B cell (primary cell): ENCODE measurements around the gene INSIG2.

Source experiments
- EZH2 ChIP-seq: IDR thresholded peaks from 2 replicates; pipeline ENCODE4 v1.6.1; 2012; ENCODE audit warnings: borderline replicate concordance, low read depth, mild to moderate bottlenecking, moderate library complexity, low read length; ENCODE audit not compliant: insufficient read depth, poor library complexity, severe bottlenecking
- TF ChIP-seq, protein P1 (sequence below): fragments of 200-600 bp; IDR thresholded peaks from one replicate; pipeline ENCODE4 v1.8.0; 2022; ENCODE audit warnings: antibody characterized with exemption, mild to moderate bottlenecking

DNA sequence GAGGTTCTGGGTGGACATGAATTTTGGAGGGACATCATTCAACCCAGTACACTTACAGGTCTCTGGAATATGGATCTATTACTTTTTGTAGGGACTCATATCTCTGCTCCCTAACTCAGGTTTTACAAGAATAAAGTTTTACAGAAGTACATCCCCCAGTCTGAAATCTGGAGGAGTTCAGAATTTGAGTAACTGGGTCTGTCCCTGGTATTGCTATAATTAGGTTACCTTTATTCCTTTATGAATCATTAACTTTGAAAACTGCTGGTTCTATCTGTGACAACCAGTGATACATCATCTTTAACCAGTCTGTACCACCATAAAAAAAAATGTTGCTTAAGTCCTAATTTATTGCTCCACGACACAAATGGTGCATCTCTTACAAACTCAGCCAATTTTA lies 59.9 kb downstream of the INSIG2 start:
- TF ChIP-seq, protein P1, sequence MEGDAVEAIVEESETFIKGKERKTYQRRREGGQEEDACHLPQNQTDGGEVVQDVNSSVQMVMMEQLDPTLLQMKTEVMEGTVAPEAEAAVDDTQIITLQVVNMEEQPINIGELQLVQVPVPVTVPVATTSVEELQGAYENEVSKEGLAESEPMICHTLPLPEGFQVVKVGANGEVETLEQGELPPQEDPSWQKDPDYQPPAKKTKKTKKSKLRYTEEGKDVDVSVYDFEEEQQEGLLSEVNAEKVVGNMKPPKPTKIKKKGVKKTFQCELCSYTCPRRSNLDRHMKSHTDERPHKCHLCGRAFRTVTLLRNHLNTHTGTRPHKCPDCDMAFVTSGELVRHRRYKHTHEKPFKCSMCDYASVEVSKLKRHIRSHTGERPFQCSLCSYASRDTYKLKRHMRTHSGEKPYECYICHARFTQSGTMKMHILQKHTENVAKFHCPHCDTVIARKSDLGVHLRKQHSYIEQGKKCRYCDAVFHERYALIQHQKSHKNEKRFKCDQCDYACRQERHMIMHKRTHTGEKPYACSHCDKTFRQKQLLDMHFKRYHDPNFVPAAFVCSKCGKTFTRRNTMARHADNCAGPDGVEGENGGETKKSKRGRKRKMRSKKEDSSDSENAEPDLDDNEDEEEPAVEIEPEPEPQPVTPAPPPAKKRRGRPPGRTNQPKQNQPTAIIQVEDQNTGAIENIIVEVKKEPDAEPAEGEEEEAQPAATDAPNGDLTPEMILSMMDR = no peak
- no peak for TF ChIP-seq EZH2
